GM12878 (cell line): ENCODE data around the gene LARP4B. TPM values are rescaled to one million over a fixed set of nuclear protein-coding genes. Genes with fewer than 3 reads are reported as not detected.

ENCODE experiments used
- ATAC-seq: fragments of 200-7000 bp; cut with Tn5 transposase; 3 replicates; pipeline ENCODE4 v1.9.1; 2020; ENCODE audit warnings: mild to moderate bottlenecking, moderate library complexity
- BruUV-seq: library from RNA; stranded (reverse); fragments of 400-500 nt; replicated peaks from 2 replicates; lab custom pipeline; 2021; lab: Mats Ljungman, UMichigan
- CTCF ChIA-PET: fragments of 300-600 bp; sonication (Branson Sonifier 250); formaldehyde crosslinking; extraction: SDS; loops from one replicate; lab custom pipeline; 2021; ENCODE audit warnings: inconsistent platforms; lab: Yijun Ruan, JAX
- POLR2A ChIA-PET: fragments of 350-600 bp; formaldehyde crosslinking; extraction: SDS; loops from one replicate; lab custom pipeline; 2021; ENCODE audit warnings: inconsistent platforms; lab: Charles Lee
- RAD21 ChIA-PET: fragments of 300-600 bp; sonication (Branson Sonifier 250); formaldehyde crosslinking; loops from one replicate; lab custom pipeline; 2023; ENCODE audit warnings: antibody characterized with exemption; ENCODE audit not compliant: unreplicated experiment; lab: Charles Lee
- SMC1A ChIA-PET: fragments of 300-600 bp; sonication (Branson Sonifier 250); formaldehyde crosslinking; loops from one replicate; lab custom pipeline; 2023; ENCODE audit not compliant: unreplicated experiment, uncharacterized antibody; lab: Charles Lee
- DNase-seq: peaks from one replicate; pipeline ENCODE4 v3.0.0-alpha.2; 2011; ENCODE audit warnings: low read depth, low spot score
- FAIRE-seq: peaks from 3 replicates; lab custom pipeline; 2011; peaks lifted over from hg19 to GRCh38; lab: Jason Lieb, UNC
- H2AFZ ChIP-seq: 2 replicates; pipeline ENCODE4 v1.6.0; 2011; ENCODE audit warnings: low read depth, low read length, control low read depth; ENCODE audit not compliant: control insufficient read depth
- H3K27ac ChIP-seq: 2 replicates; pipeline ENCODE4 v1.5.1; 2011; ENCODE audit warnings: control low read depth; ENCODE audit not compliant: control insufficient read depth, insufficient read depth
- H3K27me3 ChIP-seq, 2 experiments: replicated peaks in 1 of 2; 2 replicates each; pipeline versions ENCODE4 v1.6.0 to v1.6.1; 2011; ENCODE audit warnings: low read length in 1 of 2; ENCODE audit not compliant: control insufficient read depth in 2 of 2, insufficient read depth in 2 of 2
- H3K36me3 ChIP-seq, 2 experiments: 2 replicates each; pipeline ENCODE4 v1.5.1; 2011; ENCODE audit warnings: low read length in 1 of 2; ENCODE audit not compliant: control insufficient read depth in 2 of 2, insufficient read depth in 2 of 2
- H3K4me1 ChIP-seq: 2 replicates; pipeline ENCODE4 v1.6.1; 2011; ENCODE audit warnings: mild to moderate bottlenecking, low read length, moderate library complexity, mixed read lengths; ENCODE audit not compliant: control insufficient read depth, insufficient read depth
- H3K4me2 ChIP-seq: 2 replicates; pipeline ENCODE4 v1.6.0; 2011; ENCODE audit warnings: control low read depth; ENCODE audit not compliant: control insufficient read depth, insufficient read depth
- H3K4me3 ChIP-seq: fragments of 200-600 bp; sonication (generic); 2 replicates; pipeline ENCODE4 v1.5.1; 2016
- H3K79me2 ChIP-seq: 2 replicates; pipeline ENCODE4 v1.6.0; 2011; ENCODE audit warnings: low read length; ENCODE audit not compliant: control insufficient read depth, insufficient read depth
- H3K9ac ChIP-seq: 2 replicates; pipeline ENCODE4 v1.8.0; 2011; ENCODE audit warnings: low read length, control low read depth, mixed read lengths; ENCODE audit not compliant: control insufficient read depth, insufficient read depth
- H3K9me3 ChIP-seq: replicated peaks from 3 replicates; pipeline ENCODE4 v1.5.1; 2011; ENCODE audit warnings: mild to moderate bottlenecking, low read length; ENCODE audit not compliant: control insufficient read depth, insufficient read depth
- H4K20me1 ChIP-seq: 2 replicates; pipeline ENCODE4 v1.6.0; 2011; ENCODE audit not compliant: control insufficient read depth, insufficient read depth
- EED ChIP-seq: sonication (generic); IDR thresholded peaks from 2 replicates; pipeline ENCODE4 v1.6.1; 2016; ENCODE audit warnings: antibody characterized with exemption, low read depth
- EGR1 ChIP-seq, 2 experiments: IDR thresholded peaks; 1 replicate in 1 of 2; 2 replicates in 1 of 2; pipeline ENCODE4 v1.6.1; 2011 to 2012; ENCODE audit warnings: low read depth in 2 of 2, low read length in 2 of 2, borderline replicate concordance in 1 of 2, mild to moderate bottlenecking in 1 of 2, moderate library complexity in 1 of 2
- HDAC2 ChIP-seq: fragments of 200-600 bp; sonication (generic); IDR thresholded peaks from 2 replicates; pipeline ENCODE4 v1.6.1; 2017
- IKZF2 ChIP-seq, 2 experiments: fragments of 450-650 bp; IDR thresholded peaks; 2 replicates each; pipeline ENCODE4 v1.6.1; 2017; ENCODE audit warnings: mild to moderate bottlenecking in 2 of 2, moderate library complexity in 2 of 2
- MYB ChIP-seq: fragments of 150-350 bp; IDR thresholded peaks from 2 replicates; pipeline ENCODE4 v1.6.1; 2014; ENCODE audit warnings: mild to moderate bottlenecking, low read depth, low read length, borderline replicate concordance
- PAX5 ChIP-seq: IDR thresholded peaks from 2 replicates; pipeline ENCODE4 v1.6.1; 2011; ENCODE audit warnings: low read depth, low read length, borderline replicate concordance
- POLR2AphosphoS5 ChIP-seq: IDR thresholded peaks from 2 replicates; pipeline ENCODE4 v1.6.1; 2011; ENCODE audit warnings: mild to moderate bottlenecking, low read length, inconsistent platforms
- POU2F2 ChIP-seq: IDR thresholded peaks from 3 replicates; pipeline ENCODE4 v1.6.1; 2011; ENCODE audit warnings: low read depth, mild to moderate bottlenecking, low read length, borderline replicate concordance
- RAD21 ChIP-seq: IDR thresholded peaks from 2 replicates; pipeline ENCODE4 v1.6.1; 2011; ENCODE audit warnings: mild to moderate bottlenecking, low read depth, low read length, moderate library complexity; ENCODE audit not compliant: insufficient read depth
- SRF ChIP-seq, 2 experiments: IDR thresholded peaks; 2 replicates each; pipeline ENCODE4 v1.6.1; 2011; ENCODE audit warnings: low read depth in 2 of 2, low read length in 2 of 2, mild to moderate bottlenecking in 1 of 2, moderate library complexity in 1 of 2
- ZZZ3 ChIP-seq: IDR thresholded peaks from 2 replicates; pipeline ENCODE4 v1.6.1; 2011; ENCODE audit warnings: low read depth; ENCODE audit not compliant: control insufficient read depth, insufficient read length
- WGBS: methylation state at CpG from one replicate; pipeline ENCODE4 v1.1.6; 2016; ENCODE audit warnings: low lambda C conversion rate; ENCODE audit not compliant: insufficient replicate concordance, insufficient coverage; ENCODE audit errors: missing lambda C conversion rate; 5-methylcytosine and 5-hydroxymethylcytosine counted together
- in situ Hi-C: fragments of 300-500 bp; cut with MboI; formaldehyde crosslinking; loops from 9 replicates; pipeline ENCODE4 v1.14.3; 2018; ENCODE audit warnings: mixed read lengths
- intact Hi-C: fragments of 100-400 bp; cut with micrococcal nuclease; formaldehyde crosslinking; loops from one replicate; pipeline ENCODE4 v1.14.2; 2022; ENCODE audit not compliant: unreplicated experiment
- polyA plus RNA-seq, 11 experiments: library from polyadenylated mRNA; depleted of rRNA in 4 of 11; unstranded in 6 of 11; stranded (reverse) in 5 of 11; fragments of >200 nt; fragmentation: Nextera tagmentation in 4 of 11; fragmentation: Illumina TruSeq in 1 of 11; extraction: Ambion mirVana in 4 of 11; extraction: Trizol in 1 of 11; gene quantifications; 1 replicate in 1 of 11; 2 replicates in 10 of 11; pipeline versions ENCODE4 v1.2.1 to v1.2.3, GENCODE V29; 2011 to 2016; ENCODE audit warnings: inconsistent platforms in 2 of 11, missing spikeins in 2 of 11, low read depth in 1 of 11
- total RNA-seq, 4 experiments: library from RNA; depleted of rRNA in 3 of 4; stranded (reverse); fragments of >200 nt in 3 of 4; fragmentation: Illumina TruSeq in 1 of 4; extraction: Trizol in 1 of 4; gene quantifications; 2 replicates each; pipeline versions ENCODE4 v1.2.1 to v1.2.3, GENCODE V29; 2013 to 2021
- TF ChIP-seq, protein P1 (sequence below): IDR thresholded peaks from 2 replicates; pipeline ENCODE4 v1.6.1; 2011; ENCODE audit warnings: low read depth, low read length, improper control_type of control experiment, borderline replicate concordance
- TF ChIP-seq, protein P2 (sequence below): fragments of 150-350 bp; IDR thresholded peaks from 2 replicates; pipeline ENCODE4 v1.6.1; 2016; ENCODE audit warnings: low read depth, low read length

LARP4B gene
- total and polyA plus RNA-seq, 10 of the 15 experiments (the other 5 are each of a cell fraction or from before 2014, with no cell fraction given), result 10.5 to 119 (median 39.4) TPM

DNA sequence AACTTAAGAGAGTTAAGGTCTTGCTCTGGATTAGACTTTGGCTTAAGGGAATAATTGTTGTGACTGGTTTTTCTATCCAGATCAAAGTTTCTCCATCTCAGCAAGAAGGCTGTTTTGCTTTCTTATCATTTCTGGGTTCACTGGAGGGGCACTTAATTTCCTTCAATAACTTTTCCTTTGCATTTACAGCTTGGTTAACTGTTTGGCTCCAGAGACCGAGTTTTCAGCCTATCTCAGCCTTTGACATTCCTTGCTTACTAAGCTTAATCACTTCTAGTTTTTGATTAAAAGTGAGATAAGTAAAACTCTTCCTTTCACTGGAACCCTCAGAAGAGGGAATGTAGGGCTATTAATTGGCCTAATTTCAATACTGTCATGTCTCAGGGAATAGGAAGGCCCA lies 76.4 kb downstream of the LARP4B start:
- CTCF ChIA-PET, result interaction anchor here (0.8 kb wide), 1 partner anchor 65 kb away, joined by 3 read pairs; no protein-coding TSS in a partner anchor
- Histone ChIP-seq H4K20me1 (no peaks in the 10 kb centered on the region; the same call in 1 of the 2 replicates), H2AFZ (no peak overlapping the region), H3K9me3 (no peaks in the 10 kb centered on the region)
- FAIRE-seq, result no peak
- TF ChIP-seq EED (no peak), IKZF2 (IDR thresholded peaks at IDR 0.05) (no peak), RAD21 (no peak), PAX5 (no peak)
- TF ChIP-seq, protein P1, sequence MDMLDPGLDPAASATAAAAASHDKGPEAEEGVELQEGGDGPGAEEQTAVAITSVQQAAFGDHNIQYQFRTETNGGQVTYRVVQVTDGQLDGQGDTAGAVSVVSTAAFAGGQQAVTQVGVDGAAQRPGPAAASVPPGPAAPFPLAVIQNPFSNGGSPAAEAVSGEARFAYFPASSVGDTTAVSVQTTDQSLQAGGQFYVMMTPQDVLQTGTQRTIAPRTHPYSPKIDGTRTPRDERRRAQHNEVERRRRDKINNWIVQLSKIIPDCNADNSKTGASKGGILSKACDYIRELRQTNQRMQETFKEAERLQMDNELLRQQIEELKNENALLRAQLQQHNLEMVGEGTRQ, result no peak
- TF ChIP-seq, all 136 proteins: peak for 0
- intact Hi-C loops, result no loop called here
- Histone ChIP-seq H3K36me3 (peaks cover 4 to 28% of the 10 kb centered on the region in 2 experiments), H3K4me1 (peaks cover 12% of the 10 kb centered on the region), H3K27ac (no peak overlapping the region), H3K4me2 (no peak overlapping the region), H3K9ac (no peak overlapping the region), H3K79me2 (peaks cover 11% of the 10 kb centered on the region), H3K4me3 (no peak overlapping the region), H3K27me3 (no peaks in the 10 kb centered on the region)
- 95% methylated on average over 1 of the region's 1 CpG for WGBS
- ChIA-PET RAD21 (no interaction called here), SMC1A (interaction anchor here (0.9 to 1.2 kb wide), 2 partner anchors 19 to 73 kb away, joined by 3 to 6 read pairs; no protein-coding TSS in a partner anchor), POLR2A (no interaction called here)
- in situ Hi-C loops, result no loop called here
- DNase-seq, result no peak
- BruUV-seq, result no TSS peak
- no peak for ATAC-seq

DNA sequence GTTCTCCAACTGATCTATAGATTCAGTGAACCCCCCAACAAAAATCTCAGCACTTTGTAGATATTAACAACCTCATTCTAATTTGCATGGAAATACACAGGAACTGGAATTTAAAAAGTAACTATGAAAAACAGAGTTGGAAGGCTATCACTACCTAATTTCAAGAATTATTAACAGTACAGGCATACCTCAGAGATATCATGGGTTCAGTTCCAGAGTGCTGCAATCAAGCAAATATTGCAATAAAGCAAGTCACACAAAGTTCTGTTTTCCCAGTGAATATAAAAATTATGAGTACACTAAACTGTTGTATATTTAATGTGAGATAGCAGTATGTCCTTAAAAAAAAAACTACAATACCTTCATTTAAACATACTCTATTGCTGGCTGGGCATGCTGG lies 78.5 kb downstream of the LARP4B start:
- Histone ChIP-seq H3K27ac (no peak overlapping the region), H3K27me3 (no peaks in the 10 kb centered on the region), H3K4me2 (no peak overlapping the region), H3K4me3 (no peak overlapping the region), H3K36me3 (peaks cover 4 to 33% of the 10 kb centered on the region in 2 experiments), H4K20me1 (no peaks in the 10 kb centered on the region; the same call in 1 of the 2 replicates), H3K9me3 (peaks cover 4% of the 10 kb centered on the region), H2AFZ (no peak overlapping the region), H3K9ac (no peak overlapping the region), H3K4me1 (peaks cover 12% of the 10 kb centered on the region), H3K79me2 (peaks cover 29% of the 10 kb centered on the region)
- CTCF ChIA-PET, result no interaction called here
- in situ Hi-C loops (no loop called here), intact Hi-C loops (no loop called here)
- DNase-seq, result no peak
- FAIRE-seq, result no peak
- POLR2A ChIA-PET, result no interaction called here
- RAD21 ChIA-PET, result no interaction called here
- no peak for ATAC-seq
- SMC1A ChIA-PET, result no interaction called here
- no TSS peak for BruUV-seq
- TF ChIP-seq MYB (no peak), POLR2AphosphoS5 (no peak), EGR1 (IDR thresholded peaks at IDR 0.05; ENCODE audit: borderline replicate concordance in 1 of 2, low read depth in 2 of 2, low read length in 2 of 2) (no peak), HDAC2 (no peak), SRF (IDR thresholded peaks at IDR 0.05; ENCODE audit: low read depth in 2 of 2, low read length in 2 of 2) (no peak), EED (no peak), ZZZ3 (no peak), POU2F2 (no peak)
- TF ChIP-seq, protein P2, sequence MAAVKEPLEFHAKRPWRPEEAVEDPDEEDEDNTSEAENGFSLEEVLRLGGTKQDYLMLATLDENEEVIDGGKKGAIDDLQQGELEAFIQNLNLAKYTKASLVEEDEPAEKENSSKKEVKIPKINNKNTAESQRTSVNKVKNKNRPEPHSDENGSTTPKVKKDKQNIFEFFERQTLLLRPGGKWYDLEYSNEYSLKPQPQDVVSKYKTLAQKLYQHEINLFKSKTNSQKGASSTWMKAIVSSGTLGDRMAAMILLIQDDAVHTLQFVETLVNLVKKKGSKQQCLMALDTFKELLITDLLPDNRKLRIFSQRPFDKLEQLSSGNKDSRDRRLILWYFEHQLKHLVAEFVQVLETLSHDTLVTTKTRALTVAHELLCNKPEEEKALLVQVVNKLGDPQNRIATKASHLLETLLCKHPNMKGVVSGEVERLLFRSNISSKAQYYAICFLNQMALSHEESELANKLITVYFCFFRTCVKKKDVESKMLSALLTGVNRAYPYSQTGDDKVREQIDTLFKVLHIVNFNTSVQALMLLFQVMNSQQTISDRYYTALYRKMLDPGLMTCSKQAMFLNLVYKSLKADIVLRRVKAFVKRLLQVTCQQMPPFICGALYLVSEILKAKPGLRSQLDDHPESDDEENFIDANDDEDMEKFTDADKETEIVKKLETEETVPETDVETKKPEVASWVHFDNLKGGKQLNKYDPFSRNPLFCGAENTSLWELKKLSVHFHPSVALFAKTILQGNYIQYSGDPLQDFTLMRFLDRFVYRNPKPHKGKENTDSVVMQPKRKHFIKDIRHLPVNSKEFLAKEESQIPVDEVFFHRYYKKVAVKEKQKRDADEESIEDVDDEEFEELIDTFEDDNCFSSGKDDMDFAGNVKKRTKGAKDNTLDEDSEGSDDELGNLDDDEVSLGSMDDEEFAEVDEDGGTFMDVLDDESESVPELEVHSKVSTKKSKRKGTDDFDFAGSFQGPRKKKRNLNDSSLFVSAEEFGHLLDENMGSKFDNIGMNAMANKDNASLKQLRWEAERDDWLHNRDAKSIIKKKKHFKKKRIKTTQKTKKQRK, result no peak
